Activated CD4-positive, alpha-beta memory T cell treated with anti-CD3 and anti-CD28 coated beads, Interleukin-2, amount 10 ng/mL, durations not matched to agents 7 days and 5 days (primary cell): ENCODE results near the gene ISCU. TPM values are rescaled to one million over a fixed set of nuclear protein-coding genes. Genes with fewer than 3 reads are reported as not detected.

ENCODE experiments used
- CTCF ChIA-PET: fragments of 350-600 bp; sonication (Branson Sonifier 250); formaldehyde crosslinking; loops from one replicate; lab custom pipeline; 2021; ENCODE audit warnings: antibody characterized with exemption, inconsistent platforms; lab: Charles Lee
- POLR2A ChIA-PET: fragments of 350-600 bp; sonication (Branson Sonifier 250); formaldehyde crosslinking; loops from one replicate; lab custom pipeline; 2021; ENCODE audit warnings: antibody characterized with exemption; lab: Charles Lee
- DNase-seq: peaks from one replicate; pipeline ENCODE4 v3.0.0-alpha.2; 2020
- H3K27ac Mint-ChIP-seq: one replicate; pipeline ENCODE4 v1.8.0; 2021; ENCODE audit warnings: mild to moderate bottlenecking, mixed read lengths
- H3K27me3 Mint-ChIP-seq: one replicate; pipeline ENCODE4 v1.8.0; 2021; ENCODE audit warnings: mixed read lengths
- H3K36me3 Mint-ChIP-seq: one replicate; pipeline ENCODE4 v1.8.0; 2021; ENCODE audit warnings: low read depth, mixed read lengths
- H3K4me1 Mint-ChIP-seq: one replicate; pipeline ENCODE4 v1.8.0; 2021; ENCODE audit warnings: mixed read lengths
- H3K4me3 Mint-ChIP-seq: one replicate; pipeline ENCODE4 v1.8.0; 2021; ENCODE audit warnings: mild to moderate bottlenecking, mixed read lengths
- H3K9me3 Mint-ChIP-seq: one replicate; pipeline ENCODE4 v1.8.0; 2021; ENCODE audit warnings: mixed read lengths
- total RNA-seq, 2 experiments: library from RNA; stranded (reverse); gene quantifications; one replicate each; pipeline ENCODE4 v1.2.3, GENCODE V29; 2021

Gene ISCU
- total RNA-seq, 2 experiments from 2014 or later, result 69.9 to 74.1 TPM

- peaks cover 3% of the 10 kb centered on the region for H3K27me3 Mint-ChIP-seq
- no peak overlapping the region for H3K4me3 Mint-ChIP-seq
- peaks cover 6% of the 10 kb centered on the region for H3K9me3 Mint-ChIP-seq
- CTCF ChIA-PET, result interaction anchor here (0.6 to 1.3 kb wide), 2 partner anchors 41 to 536 kb away, joined by 3 to 5 read pairs; no protein-coding TSS in a partner anchor
- no peaks in the 10 kb centered on the region for H3K36me3 Mint-ChIP-seq
- H3K27ac Mint-ChIP-seq, result no peak overlapping the region
- peaks cover 43% of the 10 kb centered on the region for H3K4me1 Mint-ChIP-seq
- DNase-seq, result no peak
- POLR2A ChIA-PET, result interaction anchor here (0.8 to 2.1 kb wide), 2 partner anchors 8 to 15 kb away, joined by 4 to 6 read pairs; partner anchors contain the start of gene ISCU
These were observed 14.4 kb downstream of the ISCU start for GRCh38 chr12:108576660-108577234.

GRCh38 chr12:108577458-108577857, 15.1 kb downstream of the ISCU start:
- Mint-ChIP-seq H3K27ac (no peak overlapping the region), H3K9me3 (peaks cover 6% of the 10 kb centered on the region), H3K36me3 (no peaks in the 10 kb centered on the region), H3K27me3 (peaks cover 3% of the 10 kb centered on the region), H3K4me3 (no peak overlapping the region), H3K4me1 (peaks cover 37% of the 10 kb centered on the region)
- no peak for DNase-seq
- CTCF ChIA-PET, result interaction anchor here (0.5 to 1.3 kb wide), 4 partner anchors 16 to 535 kb away, joined by 3 to 5 read pairs (median 3); no protein-coding TSS in a partner anchor
- POLR2A ChIA-PET, result interaction anchor here (0.6 to 1.0 kb wide), 2 partner anchors 9 to 56 kb away, joined by 3 to 4 read pairs; no protein-coding TSS in a partner anchor

GRCh38 chr12:108578264-108578663, 15.9 kb downstream of the ISCU start:
- Mint-ChIP-seq H3K4me3 (no peak overlapping the region), H3K27ac (no peak overlapping the region), H3K27me3 (peaks cover 3% of the 10 kb centered on the region), H3K4me1 (peaks cover 29% of the 10 kb centered on the region), H3K36me3 (no peaks in the 10 kb centered on the region), H3K9me3 (peaks cover 6% of the 10 kb centered on the region)
- ChIA-PET POLR2A (interaction anchor here (1.0 kb wide), 1 partner anchor 55 kb away, joined by 4 read pairs; no protein-coding TSS in a partner anchor), CTCF (interaction anchor here (0.7 to 1.3 kb wide), 2 partner anchors 15 to 40 kb away, joined by 3 to 5 read pairs; no protein-coding TSS in a partner anchor)
- DNase-seq, result no peak

- Mint-ChIP-seq H3K9me3 (peaks cover 6% of the 10 kb centered on the region), H3K27ac (peak overlapping the region; percentile 9), H3K27me3 (peaks cover 3% of the 10 kb centered on the region), H3K4me1 (peaks cover 25% of the 10 kb centered on the region), H3K36me3 (no peaks in the 10 kb centered on the region), H3K4me3 (peak overlapping the region; percentile 21)
- CTCF ChIA-PET, result no interaction called here
- POLR2A ChIA-PET, result no interaction called here
- no peak for DNase-seq
These were observed 16.4 kb downstream of the ISCU start for GRCh38 chr12:108578813-108579212.

- ChIA-PET CTCF (no interaction called here), POLR2A (no interaction called here)
- H3K4me1 Mint-ChIP-seq, result peaks cover 10% of the 10 kb centered on the region
- H3K27me3 Mint-ChIP-seq, result peaks cover 5% of the 10 kb centered on the region
- no peak overlapping the region for H3K27ac Mint-ChIP-seq
- H3K9me3 Mint-ChIP-seq, result peaks cover 6% of the 10 kb centered on the region
- no peak overlapping the region for H3K4me3 Mint-ChIP-seq
- no peaks in the 10 kb centered on the region for H3K36me3 Mint-ChIP-seq
- no peak for DNase-seq
These were observed 18.1 kb downstream of the ISCU start for GRCh38 chr12:108580531-108580930.

- peaks cover 6% of the 10 kb centered on the region for H3K9me3 Mint-ChIP-seq
- POLR2A ChIA-PET, result no interaction called here
- CTCF ChIA-PET, result interaction anchor here (1.9 kb wide), 1 partner anchor 36 kb away, joined by 6 read pairs; no protein-coding TSS in a partner anchor
These were observed 19.2 kb downstream of the ISCU start for GRCh38 chr12:108581311-108582227.

GRCh38 chr12:108582509-108582908, 20.1 kb downstream of the ISCU start:
- POLR2A ChIA-PET, result no interaction called here
- H3K4me3 Mint-ChIP-seq, result no peak overlapping the region
- CTCF ChIA-PET, result interaction anchor here (0.6 to 1.9 kb wide), 2 partner anchors 35 to 219 kb away, joined by 4 to 6 read pairs; no protein-coding TSS in a partner anchor
- no peak overlapping the region for H3K27ac Mint-ChIP-seq
- peaks cover 6% of the 10 kb centered on the region for H3K9me3 Mint-ChIP-seq
- no peak for DNase-seq
- peaks cover 5% of the 10 kb centered on the region for H3K27me3 Mint-ChIP-seq
- peaks cover 6% of the 10 kb centered on the region for H3K4me1 Mint-ChIP-seq
- H3K36me3 Mint-ChIP-seq, result no peaks in the 10 kb centered on the region

More at GRCh38 chr12:108581311-108582227, 19.2 kb downstream of the ISCU start:
- H3K27ac Mint-ChIP-seq, result no peak overlapping the region
- H3K36me3 Mint-ChIP-seq, result no peaks in the 10 kb centered on the region
- no peak overlapping the region for H3K4me3 Mint-ChIP-seq
- no peak for DNase-seq
- H3K27me3 Mint-ChIP-seq, result peaks cover 5% of the 10 kb centered on the region
- H3K4me1 Mint-ChIP-seq, result peaks cover 6% of the 10 kb centered on the region

- Mint-ChIP-seq H3K27me3 (peaks cover 5% of the 10 kb centered on the region), H3K4me3 (no peak overlapping the region), H3K9me3 (peaks cover 6% of the 10 kb centered on the region), H3K27ac (no peak overlapping the region), H3K36me3 (no peaks in the 10 kb centered on the region), H3K4me1 (peaks cover 6% of the 10 kb centered on the region)
- ChIA-PET POLR2A (no interaction called here), CTCF (interaction anchor here (0.6 to 1.9 kb wide), 3 partner anchors 34 to 219 kb away, joined by 4 to 6 read pairs (median 5); no protein-coding TSS in a partner anchor)
- DNase-seq, result no peak
These were observed 20.8 kb downstream of the ISCU start for GRCh38 chr12:108582978-108583770.

GRCh38 chr12:108583991-108584390, 21.6 kb downstream of the ISCU start:
- Mint-ChIP-seq H3K27me3 (peaks cover 5% of the 10 kb centered on the region), H3K36me3 (no peaks in the 10 kb centered on the region), H3K4me3 (no peak overlapping the region), H3K9me3 (peaks cover 2% of the 10 kb centered on the region), H3K4me1 (peaks cover 1% of the 10 kb centered on the region), H3K27ac (no peak overlapping the region)
- CTCF ChIA-PET, result interaction anchor here (1.0 kb wide), 1 partner anchor 34 kb away, joined by 5 read pairs; no protein-coding TSS in a partner anchor
- DNase-seq, result no peak
- POLR2A ChIA-PET, result no interaction called here

GRCh38 chr12:108584456-108585065, 22.2 kb downstream of the ISCU start:
- CTCF ChIA-PET, result interaction anchor here (1.0 kb wide), 1 partner anchor 33 kb away, joined by 5 read pairs; no protein-coding TSS in a partner anchor
- Mint-ChIP-seq H3K9me3 (no peaks in the 10 kb centered on the region), H3K27me3 (peaks cover 5% of the 10 kb centered on the region), H3K27ac (no peak overlapping the region), H3K4me1 (no peaks in the 10 kb centered on the region), H3K4me3 (no peak overlapping the region), H3K36me3 (no peaks in the 10 kb centered on the region)
- no peak for DNase-seq
- POLR2A ChIA-PET, result no interaction called here

GRCh38 chr12:108585864-108586263, 23.5 kb downstream of the ISCU start:
- H3K36me3 Mint-ChIP-seq, result no peaks in the 10 kb centered on the region
- ChIA-PET POLR2A (no interaction called here), CTCF (interaction anchor here (1.2 kb wide), 1 partner anchor 32 kb away, joined by 4 read pairs; no protein-coding TSS in a partner anchor)
- no peaks in the 10 kb centered on the region for H3K9me3 Mint-ChIP-seq
- no peak overlapping the region for H3K27ac Mint-ChIP-seq
- H3K27me3 Mint-ChIP-seq, result peaks cover 5% of the 10 kb centered on the region
- no peak overlapping the region for H3K4me3 Mint-ChIP-seq
- no peak for DNase-seq
- H3K4me1 Mint-ChIP-seq, result no peaks in the 10 kb centered on the region

GRCh38 chr12:108586306-108586705, 23.9 kb downstream of the ISCU start:
- H3K4me3 Mint-ChIP-seq, result no peak overlapping the region
- no peaks in the 10 kb centered on the region for H3K36me3 Mint-ChIP-seq
- CTCF ChIA-PET, result interaction anchor here (1.2 kb wide), 1 partner anchor 32 kb away, joined by 4 read pairs; no protein-coding TSS in a partner anchor
- H3K27me3 Mint-ChIP-seq, result peaks cover 5% of the 10 kb centered on the region
- no peak overlapping the region for H3K27ac Mint-ChIP-seq
- DNase-seq, result no peak
- POLR2A ChIA-PET, result no interaction called here
- no peaks in the 10 kb centered on the region for H3K4me1 Mint-ChIP-seq
- no peaks in the 10 kb centered on the region for H3K9me3 Mint-ChIP-seq
